SKM-1 treated with dmso at 0.1 percent for 144 hours (cell line): ENCODE measurements around the gene IFI44.

ENCODE experiments used
- DNase-seq: peaks from one replicate; lab custom pipeline; 2025; ENCODE audit not compliant: unreplicated experiment; lab: John Stamatoyannopoulos, UW

IFI44 gene

GRCh38 chr1:78702426-78702825 is 52.8 kb downstream of the IFI44 start:
- DNase-seq = no peak

DNA sequence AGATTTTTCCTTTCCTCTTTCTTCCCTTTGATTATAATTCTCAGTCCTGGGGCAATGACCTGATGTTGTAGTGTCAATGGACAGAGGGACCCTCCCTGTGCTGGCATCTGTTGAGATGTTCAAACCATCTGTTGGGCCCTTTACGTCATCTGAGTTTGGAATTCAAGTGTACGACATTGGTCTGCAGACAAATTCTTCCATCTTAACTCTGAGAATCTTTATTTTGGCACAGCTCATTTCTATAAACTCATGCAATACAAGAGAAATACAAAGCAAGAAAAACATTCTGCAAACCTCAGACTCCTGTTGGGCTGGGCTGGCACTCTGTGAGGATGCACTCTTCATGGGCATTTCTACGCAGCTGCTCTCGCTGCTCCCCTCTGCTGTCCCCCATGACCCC is 54.2 kb downstream of the IFI44 start:
- DNase-seq = no peak

- no peak for DNase-seq
Measured at GRCh38 chr1:78712467-78713051, 62.9 kb downstream of the IFI44 start.

GRCh38 chr1:78713297-78713696 is 63.7 kb downstream of the IFI44 start:
- DNase-seq = no peak
